A549 (cell line): ENCODE measurements around the gene FNDC10.

Experiments used
- CHD2 ChIP-seq: fragments of 150-350 bp; IDR thresholded peaks from 2 replicates; pipeline ENCODE4 v1.6.1; 2014; ENCODE audit warnings: low read length; ENCODE audit not compliant: partially characterized antibody
- CTCF ChIP-seq: fragments of >200 bp; sonication (Bioruptor Twin); formaldehyde crosslinking; IDR thresholded peaks from 3 replicates; pipeline ENCODE4 v1.5.1; 2016
- HDAC2 ChIP-seq: fragments of 200-600 bp; sonication (generic); IDR thresholded peaks from 2 replicates; pipeline ENCODE4 v1.6.1; 2016
- MAFK ChIP-seq: fragments of 450-650 bp; IDR thresholded peaks from 2 replicates; pipeline ENCODE4 v1.6.1; 2014; ENCODE audit not compliant: partially characterized antibody
- MAX ChIP-seq: IDR thresholded peaks from 2 replicates; pipeline ENCODE4 v1.6.1; 2012
- MAZ ChIP-seq: fragments of 150-350 bp; IDR thresholded peaks from 2 replicates; pipeline ENCODE4 v1.6.1; 2014; ENCODE audit warnings: antibody characterized with exemption, low read depth, low read length, borderline replicate concordance
- POLR2A ChIP-seq: IDR thresholded peaks from 2 replicates; pipeline ENCODE4 v1.6.1; 2012; ENCODE audit warnings: mild to moderate bottlenecking, low read length
- RNF2 ChIP-seq: fragments of 200-600 bp; sonication (generic); IDR thresholded peaks from 2 replicates; pipeline ENCODE4 v1.6.1; 2016; ENCODE audit warnings: low read depth, mild to moderate bottlenecking, antibody characterized with exemption, moderate library complexity, borderline replicate concordance
- SMC3 ChIP-seq: fragments of >200 bp; sonication (Bioruptor Twin); formaldehyde crosslinking; IDR thresholded peaks from 3 replicates; pipeline ENCODE4 v1.6.1; 2018; ENCODE audit warnings: inconsistent platforms
- SREBF2 ChIP-seq: fragments of 450-650 bp; IDR thresholded peaks from 2 replicates; pipeline ENCODE4 v1.6.1; 2014; ENCODE audit warnings: mild to moderate bottlenecking, moderate library complexity
- ZC3H11A ChIP-seq: fragments of 450-650 bp; IDR thresholded peaks from 2 replicates; pipeline ENCODE4 v1.6.1; 2014; ENCODE audit warnings: antibody characterized with exemption, mild to moderate bottlenecking
- ZFP36 ChIP-seq: fragments of 450-650 bp; IDR thresholded peaks from 2 replicates; pipeline ENCODE4 v1.6.1; 2014; ENCODE audit warnings: borderline replicate concordance; ENCODE audit not compliant: partially characterized antibody
- TF ChIP-seq, protein P1 (sequence below): fragments of 450-650 bp; IDR thresholded peaks from 2 replicates; pipeline ENCODE4 v1.6.1; 2014; ENCODE audit warnings: antibody characterized with exemption

DNA sequence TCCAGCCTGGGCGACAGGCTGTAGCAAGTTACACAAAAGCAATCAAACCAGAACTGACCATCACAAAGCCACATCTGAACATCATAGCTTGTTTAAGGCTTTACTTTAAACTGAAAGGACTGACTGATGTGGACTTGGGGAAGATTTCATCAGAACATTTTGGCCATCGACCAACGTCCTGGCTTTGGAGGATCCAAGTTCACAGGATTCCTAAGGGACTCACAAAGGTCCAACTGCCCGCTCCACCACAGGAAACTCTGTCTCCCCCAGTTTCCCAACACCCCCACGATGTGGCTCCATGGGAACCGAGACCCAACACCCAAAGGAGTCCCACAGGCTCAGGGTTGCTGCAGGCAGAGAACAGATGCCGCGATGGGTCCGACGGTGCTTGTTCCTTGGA lies 34.6 kb downstream of the FNDC10 start:
- TF ChIP-seq POLR2A (no peak), CTCF (no peak), CHD2 (no peak), SMC3 (no peak), MAX (no peak), ZFP36 (no peak), HDAC2 (no peak), ZC3H11A (no peak), SREBF2 (no peak), MAFK (no peak), RNF2 (no peak), MAZ (no peak)
- TF ChIP-seq, protein P1, sequence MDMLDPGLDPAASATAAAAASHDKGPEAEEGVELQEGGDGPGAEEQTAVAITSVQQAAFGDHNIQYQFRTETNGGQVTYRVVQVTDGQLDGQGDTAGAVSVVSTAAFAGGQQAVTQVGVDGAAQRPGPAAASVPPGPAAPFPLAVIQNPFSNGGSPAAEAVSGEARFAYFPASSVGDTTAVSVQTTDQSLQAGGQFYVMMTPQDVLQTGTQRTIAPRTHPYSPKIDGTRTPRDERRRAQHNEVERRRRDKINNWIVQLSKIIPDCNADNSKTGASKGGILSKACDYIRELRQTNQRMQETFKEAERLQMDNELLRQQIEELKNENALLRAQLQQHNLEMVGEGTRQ, result no peak
